Liver (tissue), 9 donors: ENCODE results near the gene PKMYT1. TPM values are rescaled to one million over a fixed set of nuclear protein-coding genes. Genes with fewer than 3 reads are reported as not detected.
"Not testable (repeated sequence)": the region's sequence is repeated elsewhere in the genome, so short reads cannot be mapped to it uniquely, and the experiment has no call there.

ENCODE experiments used
- DNase-seq: peaks from one replicate; pipeline ENCODE4 v3.0.0-alpha.2; 2017; ENCODE audit warnings: low spot score
- H3K27ac ChIP-seq, 2 donors: one replicate each; pipeline ENCODE4 v1.7.0; 2013; ENCODE audit warnings: inconsistent platforms in 2 of 2, low read length in 2 of 2, control low read depth in 1 of 2, low read depth in 1 of 2, mild to moderate bottlenecking in 1 of 2
- H3K27me3 ChIP-seq, 4 donors: one replicate each; pipeline versions ENCODE4 v1.6.1 to v1.7.0; 2013; ENCODE audit warnings: low read length in 3 of 4, inconsistent platforms in 1 of 4, mild to moderate bottlenecking in 1 of 4, moderate library complexity in 1 of 4; ENCODE audit not compliant: control insufficient read depth in 4 of 4, insufficient read depth in 4 of 4
- H3K36me3 ChIP-seq, 4 donors: one replicate each; pipeline versions ENCODE4 v1.6.1 to v1.7.0; 2013; ENCODE audit warnings: low read length in 3 of 4, mild to moderate bottlenecking in 3 of 4, low read depth in 1 of 4, moderate library complexity in 1 of 4; ENCODE audit not compliant: control insufficient read depth in 4 of 4, insufficient read depth in 3 of 4
- H3K4me1 ChIP-seq, 4 donors: one replicate each; pipeline versions ENCODE4 v1.6.1 to v1.7.0; 2013; ENCODE audit warnings: low read length in 3 of 4, mild to moderate bottlenecking in 3 of 4, moderate library complexity in 1 of 4; ENCODE audit not compliant: control insufficient read depth in 4 of 4, insufficient read depth in 4 of 4
- H3K4me3 ChIP-seq, 3 donors: one replicate each; pipeline versions ENCODE4 v1.6.1 to v1.7.0; 2013; ENCODE audit warnings: low read length in 3 of 3, control low read depth in 1 of 3, low read depth in 1 of 3, mild to moderate bottlenecking in 1 of 3
- H3K9ac ChIP-seq, 2 donors: one replicate each; pipeline ENCODE4 v1.7.0; 2013; ENCODE audit warnings: low read length in 2 of 2, mild to moderate bottlenecking in 2 of 2, moderate library complexity in 2 of 2, control low read depth in 1 of 2, low read depth in 1 of 2
- H3K9me3 ChIP-seq, 4 donors: one replicate each; pipeline versions ENCODE4 v1.6.1 to v1.7.0; 2013; ENCODE audit warnings: low read length in 3 of 4; ENCODE audit not compliant: control insufficient read depth in 4 of 4
- ATF3 ChIP-seq: IDR thresholded peaks from 2 replicates; pipeline ENCODE4 v1.6.1; 2016; ENCODE audit warnings: antibody characterized with exemption
- CTCF ChIP-seq: fragments of 150-350 bp; IDR thresholded peaks from 2 replicates; pipeline ENCODE4 v1.5.1; 2017; ENCODE audit warnings: improper control_type of control experiment, low read depth, low read length; ENCODE audit not compliant: missing input control
- FOXA1 ChIP-seq: IDR thresholded peaks from 2 replicates; pipeline ENCODE4 v1.6.1; 2016; ENCODE audit warnings: antibody characterized with exemption
- GABPA ChIP-seq, 2 donors: IDR thresholded peaks in 1 of 2; conservative IDR thresholded peaks in 1 of 2; 2 replicates each; pipeline ENCODE4 v1.6.1; 2016; ENCODE audit warnings: antibody characterized with exemption in 2 of 2, mild to moderate bottlenecking in 1 of 2, moderate library complexity in 1 of 2
- HNF4A ChIP-seq, 2 donors: conservative IDR thresholded peaks; 2 replicates each; pipeline ENCODE4 v1.6.1; 2016; ENCODE audit warnings: antibody characterized with exemption in 2 of 2, mild to moderate bottlenecking in 2 of 2
- JUND ChIP-seq, 2 donors: IDR thresholded peaks; 2 replicates each; pipeline ENCODE4 v1.6.1; 2016; ENCODE audit warnings: antibody characterized with exemption in 2 of 2
- MAX ChIP-seq: IDR thresholded peaks from 2 replicates; pipeline ENCODE4 v1.6.1; 2016; ENCODE audit warnings: antibody characterized with exemption
- RAD21 ChIP-seq, 2 donors: IDR thresholded peaks; 2 replicates each; pipeline ENCODE4 v1.6.1; 2016; ENCODE audit warnings: antibody characterized with exemption in 2 of 2, mild to moderate bottlenecking in 2 of 2
- REST ChIP-seq: IDR thresholded peaks from 2 replicates; pipeline ENCODE4 v1.6.1; 2016; ENCODE audit warnings: antibody characterized with exemption, mild to moderate bottlenecking
- SP1 ChIP-seq: IDR thresholded peaks from 2 replicates; pipeline ENCODE4 v1.6.1; 2018; ENCODE audit warnings: antibody characterized with exemption, mild to moderate bottlenecking
- TAF1 ChIP-seq: conservative IDR thresholded peaks from 2 replicates; pipeline ENCODE4 v1.6.1; 2016; ENCODE audit warnings: antibody characterized with exemption, mild to moderate bottlenecking
- YY1 ChIP-seq: IDR thresholded peaks from 2 replicates; pipeline ENCODE4 v1.6.1; 2016; ENCODE audit warnings: antibody characterized with exemption, mild to moderate bottlenecking
- ZBTB33 ChIP-seq: IDR thresholded peaks from 2 replicates; pipeline ENCODE4 v1.6.1; 2016; ENCODE audit warnings: antibody characterized with exemption
- WGBS: extraction: QIAGEN DNeasy Blood & Tissue Kit; methylation state at CpG from one replicate; pipeline ENCODE4 v1.1.7; 2013; 5-methylcytosine and 5-hydroxymethylcytosine counted together
- polyA plus RNA-seq, 2 donors: library from polyadenylated mRNA; stranded (reverse) in 1 of 2; unstranded in 1 of 2; fragments of 200-250 nt in 1 of 2; fragments of >200 nt in 1 of 2; fragmentation: Nextera tagmentation in 1 of 2; extraction: Ambion mirVana in 1 of 2; gene quantifications; one replicate each; pipeline versions ENCODE4 v1.2.1 to v1.2.3, GENCODE V29; 2013 to 2015
- total RNA-seq, 2 donors: library from RNA; depleted of rRNA; stranded (reverse); fragments of >200 nt; gene quantifications; one replicate each; pipeline ENCODE4 v1.2.3, GENCODE V29; 2014
- donor health status: healthy.
- donor health status: healthy.
- donor health status: healthy.
- donor health status: healthy.
- donor health status: healthy.

Gene PKMYT1
- total and polyA plus RNA-seq, 4 donors: 0.50 to 15.8 (median 2.6) TPM

GRCh38 chr16:2928796-2929195, 51.5 kb downstream of the PKMYT1 start:
- DNase-seq: no peak
- H3K27me3 ChIP-seq: no peaks in the 10 kb centered on the region
- H3K4me1 ChIP-seq: peaks cover 2 to 7% (median 5%) of the 10 kb centered on the region in 4 donors
- H3K9ac ChIP-seq: no peak overlapping the region
- H3K4me3 ChIP-seq: no peak overlapping the region
- no peaks in the 10 kb centered on the region for H3K9me3 ChIP-seq
- peaks cover 0 to 16% (median 9%) of the 10 kb centered on the region in 4 donors for H3K36me3 ChIP-seq
- 91% methylated on average over 11 of the region's 11 CpGs for WGBS
- H3K27ac ChIP-seq: no peak overlapping the region
- no peak for TF ChIP-seq YY1
- no peak for TF ChIP-seq GABPA (IDR thresholded peaks at IDR 0.05 in 1 of 2, conservative IDR thresholded peaks at IDR 0.05 in 1 of 2)
- TF ChIP-seq ZBTB33: no peak
- no peak for TF ChIP-seq REST
- TF ChIP-seq MAX: no peak
- TF ChIP-seq HNF4A (conservative IDR thresholded peaks at IDR 0.05): no peak
- no peak for TF ChIP-seq RAD21 (IDR thresholded peaks at IDR 0.05)
- TF ChIP-seq SP1: no peak
- TF ChIP-seq JUND (IDR thresholded peaks at IDR 0.05): no peak
- TF ChIP-seq ATF3: no peak
- TF ChIP-seq TAF1: no peak

- not testable (repeated sequence) for H3K9me3 ChIP-seq
- 89% methylated on average over 4 of the region's 4 CpGs for WGBS
Observed at GRCh38 chr16:2928151-2928550, 52.1 kb downstream of the PKMYT1 start.

GRCh38 chr16:2927010-2927646, 53.1 kb downstream of the PKMYT1 start:
- TF ChIP-seq RAD21 (IDR thresholded peaks at IDR 0.05) (peak; percentile 85 to 91), CTCF (peak; percentile 96), FOXA1 (no peak)
- Histone ChIP-seq H3K9me3 (no peaks in the 10 kb centered on the region), H3K27ac (no peak overlapping the region), H3K4me3 (no peak overlapping the region), H3K36me3 (peaks cover 0 to 8% (median 6%) of the 10 kb centered on the region in 4 donors), H3K4me1 (peaks cover 2 to 7% (median 5%) of the 10 kb centered on the region in 4 donors), H3K27me3 (no peaks in the 10 kb centered on the region), H3K9ac (no peak overlapping the region)
- DNase-seq: peak; percentile 83
- 8% methylated on average over 19 of the region's 19 CpGs for WGBS

More at GRCh38 chr16:2928151-2928550, 52.1 kb downstream of the PKMYT1 start:
- H3K4me3 ChIP-seq, H3K27me3 ChIP-seq, H3K4me1 ChIP-seq, DNase-seq, H3K9ac ChIP-seq, H3K27ac ChIP-seq: not testable (repeated sequence)
- peaks cover 0 to 11% (median 6%) of the 10 kb centered on the region in 4 donors for H3K36me3 ChIP-seq
